GM19455 (cell line): Measurements from ENCODE around the gene TBL2.
A peak's percentile ranks its signal among the peaks of the same experiment; 100 is the strongest.
"Not testable (repeated sequence)": the region's sequence is repeated elsewhere in the genome, so short reads cannot be mapped to it uniquely, and the experiment has no call there.

Experiments
- ATAC-seq: cut with Tn5 transposase; IDR thresholded peaks from one replicate; pipeline ENCODE4 v1.9.1; 2021; ENCODE audit not compliant: unreplicated experiment

The TBL2 gene

GRCh38 chr7:73537051-73537450, 41.3 kb downstream of the TBL2 start:
- ATAC-seq: no peak

- ATAC-seq: no peak
Observed at GRCh38 chr7:73536479-73536878, 41.9 kb downstream of the TBL2 start.

GRCh38 chr7:73535918-73536317, 42.5 kb downstream of the TBL2 start:
- ATAC-seq: not testable (repeated sequence)

- ATAC-seq: no peak
Observed at GRCh38 chr7:73533742-73534141, 44.6 kb downstream of the TBL2 start.

- no peak for ATAC-seq
Observed at GRCh38 chr7:73532224-73532623, 46.2 kb downstream of the TBL2 start.

GRCh38 chr7:73530800-73531199, 47.6 kb downstream of the TBL2 start:
- ATAC-seq: no peak

- ATAC-seq: no peak
Observed at GRCh38 chr7:73526896-73527821, 51.2 kb downstream of the TBL2 start.

GRCh38 chr7:73526158-73526494, 52.3 kb downstream of the TBL2 start:
- not testable (repeated sequence) for ATAC-seq

- ATAC-seq: peak; percentile 77
Observed at GRCh38 chr7:73522105-73522872, 56.1 kb downstream of the TBL2 start, which contains the start of gene BAZ1B. Gene BAZ1B (minus strand): TSS chr7:73522293. CDS start chr7:73521933, 360 bp downstream.

GRCh38 chr7:73521636-73522104, 56.7 kb downstream of the TBL2 start:
- ATAC-seq: peak; percentile 48

- ATAC-seq: no peak
Observed at GRCh38 chr7:73520673-73521635, 57.4 kb downstream of the TBL2 start.

- no peak for ATAC-seq
Observed at GRCh38 chr7:73519867-73520672, 58.3 kb downstream of the TBL2 start.

GRCh38 chr7:73518470-73518869, 59.9 kb downstream of the TBL2 start:
- ATAC-seq: no peak
